Endothelial cell of umbilical vein (primary cell): ENCODE data around the gene ATF5. TPM values are rescaled to one million over a fixed set of nuclear protein-coding genes. Genes with fewer than 3 reads are reported as not detected.

Experiments
- BruUV-seq: library from RNA; stranded (reverse); fragments of 400-500 nt; replicated peaks from 2 replicates; lab custom pipeline; 2021; lab: Mats Ljungman, UMichigan
- CTCF ChIA-PET: fragments of 300-600, 350-600 bp; sonication (Branson Sonifier 250); formaldehyde crosslinking; loops from one replicate; lab custom pipeline; 2021; ENCODE audit warnings: antibody characterized with exemption, inconsistent platforms; lab: Charles Lee
- POLR2A ChIA-PET: fragments of 300-600, 350-600 bp; sonication (Branson Sonifier 250); formaldehyde crosslinking; loops from one replicate; lab custom pipeline; 2021; ENCODE audit warnings: antibody characterized with exemption, inconsistent platforms; lab: Charles Lee
- DNase-seq: peaks from one replicate; pipeline ENCODE4 v3.0.0-alpha.2; 2011; ENCODE audit warnings: low read depth, low spot score
- FAIRE-seq: peaks from 2 replicates; lab custom pipeline; 2011; peaks lifted over from hg19 to GRCh38; lab: Jason Lieb, UNC
- H2AFZ ChIP-seq: 2 replicates; pipeline ENCODE4 v1.6.0; 2012; ENCODE audit warnings: low read depth, low read length, control low read depth, inconsistent platforms
- H3K27ac ChIP-seq: 2 replicates; pipeline ENCODE4 v1.5.1; 2011; ENCODE audit warnings: low read depth, mild to moderate bottlenecking, control low read depth, low read length, moderate library complexity; ENCODE audit not compliant: insufficient read depth
- H3K27me3 ChIP-seq, 2 experiments: 2 replicates each; pipeline versions ENCODE4 v1.6.0 to v1.6.1; 2011; ENCODE audit warnings: low read length in 2 of 2, mixed read lengths in 1 of 2; ENCODE audit not compliant: control insufficient read depth in 2 of 2, insufficient read depth in 2 of 2
- H3K36me3 ChIP-seq, 2 experiments: 2 replicates in 1 of 2; 3 replicates in 1 of 2; pipeline ENCODE4 v1.5.1; 2011; ENCODE audit warnings: low read length in 2 of 2, mild to moderate bottlenecking in 1 of 2, moderate library complexity in 1 of 2; ENCODE audit not compliant: control insufficient read depth in 2 of 2, insufficient read depth in 2 of 2; ENCODE audit errors: extremely low read depth in 1 of 2
- H3K4me1 ChIP-seq: 3 replicates; pipeline ENCODE4 v1.5.1; 2011; ENCODE audit warnings: mild to moderate bottlenecking, low read length; ENCODE audit not compliant: control insufficient read depth, insufficient read depth; ENCODE audit errors: extremely low read depth
- H3K4me2 ChIP-seq: 2 replicates; pipeline ENCODE4 v1.6.1; 2011; ENCODE audit warnings: low read length, control low read depth, mixed read lengths; ENCODE audit not compliant: insufficient read depth
- H3K4me3 ChIP-seq, 3 experiments: fragments of 200-600 bp in 1 of 3; sonication (generic), shearing (Covaris generic) in 1 of 3; replicated peaks in 1 of 3; 2 replicates each; pipeline ENCODE4 v1.5.1; 2011 to 2016; ENCODE audit warnings: control low read depth in 3 of 3, low read length in 3 of 3, mild to moderate bottlenecking in 2 of 3, inconsistent platforms in 1 of 3, low read depth in 1 of 3, moderate library complexity in 1 of 3; ENCODE audit not compliant: insufficient read depth in 1 of 3
- H3K79me2 ChIP-seq: 2 replicates; pipeline ENCODE4 v1.6.0; 2012; ENCODE audit warnings: low read length, inconsistent platforms; ENCODE audit not compliant: control insufficient read depth, insufficient read depth
- H3K9ac ChIP-seq: replicated peaks from 2 replicates; pipeline ENCODE3; 2011; ENCODE audit warnings: low read length, control low read depth; ENCODE audit not compliant: insufficient read depth; ENCODE audit errors: extremely low read depth
- H3K9me1 ChIP-seq: replicated peaks from 3 replicates; pipeline ENCODE4 v1.6.0; 2011; ENCODE audit warnings: mild to moderate bottlenecking, low read length; ENCODE audit not compliant: control insufficient read depth, insufficient read depth; ENCODE audit errors: extremely low read depth
- H3K9me3 ChIP-seq: replicated peaks from 2 replicates; pipeline ENCODE4 v1.5.1; 2012; ENCODE audit warnings: low read length, inconsistent platforms; ENCODE audit not compliant: control insufficient read depth, insufficient read depth
- H4K20me1 ChIP-seq: replicated peaks from 2 replicates; pipeline ENCODE3; 2011; ENCODE audit warnings: mild to moderate bottlenecking, low read length; ENCODE audit not compliant: control insufficient read depth, insufficient read depth; ENCODE audit errors: extremely low read depth
- EZH2 ChIP-seq: IDR thresholded peaks from 2 replicates; pipeline ENCODE4 v1.6.1; 2012; ENCODE audit warnings: borderline replicate concordance, low read depth, mild to moderate bottlenecking, moderate library complexity, low read length, inconsistent platforms; ENCODE audit not compliant: severe bottlenecking
- FOS ChIP-seq: IDR thresholded peaks from 2 replicates; pipeline ENCODE4 v1.6.1; 2011; ENCODE audit warnings: mild to moderate bottlenecking, low read length, moderate library complexity, borderline replicate concordance; ENCODE audit not compliant: insufficient read depth
- GATA2 ChIP-seq: IDR thresholded peaks from 2 replicates; pipeline ENCODE4 v1.7.0; 2011; ENCODE audit warnings: low read depth, mild to moderate bottlenecking, moderate library complexity, mixed read lengths, low read length; ENCODE audit not compliant: insufficient read length, insufficient read depth
- JUN ChIP-seq: IDR thresholded peaks from 2 replicates; pipeline ENCODE4 v1.6.1; 2011; ENCODE audit warnings: borderline replicate concordance, low read depth; ENCODE audit not compliant: insufficient read length, insufficient read depth
- MAX ChIP-seq: IDR thresholded peaks from 2 replicates; pipeline ENCODE4 v1.6.1; 2011; ENCODE audit not compliant: insufficient read depth, insufficient read length
- MYC ChIP-seq: IDR thresholded peaks from one replicate; pipeline ENCODE4 v1.6.1; 2011; ENCODE audit warnings: mild to moderate bottlenecking, low read depth, low read length
- POLR2A ChIP-seq: IDR thresholded peaks from 2 replicates; pipeline ENCODE4 v1.6.1; 2012; ENCODE audit warnings: low read depth, mild to moderate bottlenecking, control low read depth, low read length
- POLR2AphosphoS5 ChIP-seq: IDR thresholded peaks from 2 replicates; pipeline ENCODE4 v1.6.1; 2012; ENCODE audit warnings: low read depth, mild to moderate bottlenecking, control low read depth, low read length, moderate library complexity; ENCODE audit not compliant: insufficient read depth
- dilution Hi-C: fragments of 300-500 bp; cut with MboI; formaldehyde crosslinking; loops from one replicate; pipeline ENCODE4 v1.15.0; 2019; ENCODE audit warnings: low sequenced_read_pairs; ENCODE audit not compliant: extremely low pct_ligation_motif_present
- intact Hi-C: fragments of 100-400 bp; cut with micrococcal nuclease; formaldehyde crosslinking; loops from one replicate; pipeline ENCODE4 v1.10.0; 2022
- polyA plus RNA-seq, 4 experiments: library from polyadenylated mRNA; depleted of rRNA in 3 of 4; stranded (reverse) in 3 of 4; unstranded in 1 of 4; fragments of >200 nt; gene quantifications; 2 replicates each; pipeline versions ENCODE4 v1.2.1 to v1.2.3, GENCODE V29; 2011 to 2012; ENCODE audit warnings: missing spikeins in 1 of 4
- total RNA-seq: library from RNA; stranded (reverse); gene quantifications from 2 replicates; pipeline ENCODE4 v1.2.3, GENCODE V29; 2021
- TF ChIP-seq, protein P1 (sequence below), 2 donors: IDR thresholded peaks; 1 replicate in 1 of 2; 2 replicates in 1 of 2; pipeline ENCODE4 v1.5.1; 2011; ENCODE audit warnings: low read length in 2 of 2, mild to moderate bottlenecking in 2 of 2, moderate library complexity in 2 of 2, control low read depth in 1 of 2, inconsistent platforms in 1 of 2, low read depth in 1 of 2; ENCODE audit not compliant: insufficient read depth in 1 of 2; ENCODE audit errors: extremely low read depth in 1 of 2

The ATF5 gene
- total and polyA plus RNA-seq, 2 donors (not counting 3 experiments of a cell fraction or from before 2014, with no cell fraction given): 23.2 to 46.0 TPM

- no peak for DNase-seq
- intact Hi-C loops: no loop called here
- CTCF ChIA-PET: interaction anchor here (2.3 kb wide), 1 partner anchor 13 kb away, joined by 5 read pairs; no protein-coding TSS in a partner anchor
- dilution Hi-C loops: no loop called here
- no peaks in the 10 kb centered on the region for H3K79me2 ChIP-seq
- no peaks in the 10 kb centered on the region for H3K9me1 ChIP-seq
- no peaks in the 10 kb centered on the region for H4K20me1 ChIP-seq
- no peak overlapping the region for H3K27ac ChIP-seq
- BruUV-seq: no TSS peak
- no peaks in the 10 kb centered on the region for H3K9me3 ChIP-seq
- TF ChIP-seq GATA2 (no peak), EZH2 (no peak), MAX (no peak), POLR2AphosphoS5 (no peak), FOS (no peak), JUN (no peak), POLR2A (no peak), MYC (no peak)
- TF ChIP-seq, protein P1, sequence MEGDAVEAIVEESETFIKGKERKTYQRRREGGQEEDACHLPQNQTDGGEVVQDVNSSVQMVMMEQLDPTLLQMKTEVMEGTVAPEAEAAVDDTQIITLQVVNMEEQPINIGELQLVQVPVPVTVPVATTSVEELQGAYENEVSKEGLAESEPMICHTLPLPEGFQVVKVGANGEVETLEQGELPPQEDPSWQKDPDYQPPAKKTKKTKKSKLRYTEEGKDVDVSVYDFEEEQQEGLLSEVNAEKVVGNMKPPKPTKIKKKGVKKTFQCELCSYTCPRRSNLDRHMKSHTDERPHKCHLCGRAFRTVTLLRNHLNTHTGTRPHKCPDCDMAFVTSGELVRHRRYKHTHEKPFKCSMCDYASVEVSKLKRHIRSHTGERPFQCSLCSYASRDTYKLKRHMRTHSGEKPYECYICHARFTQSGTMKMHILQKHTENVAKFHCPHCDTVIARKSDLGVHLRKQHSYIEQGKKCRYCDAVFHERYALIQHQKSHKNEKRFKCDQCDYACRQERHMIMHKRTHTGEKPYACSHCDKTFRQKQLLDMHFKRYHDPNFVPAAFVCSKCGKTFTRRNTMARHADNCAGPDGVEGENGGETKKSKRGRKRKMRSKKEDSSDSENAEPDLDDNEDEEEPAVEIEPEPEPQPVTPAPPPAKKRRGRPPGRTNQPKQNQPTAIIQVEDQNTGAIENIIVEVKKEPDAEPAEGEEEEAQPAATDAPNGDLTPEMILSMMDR (IDR thresholded peaks at IDR 0.05; ENCODE audit: extremely low read depth in 1 of 2, insufficient read depth in 1 of 2, low read depth in 1 of 2, low read length in 2 of 2): no peak
- peaks cover 9 to 16% of the 10 kb centered on the region in 2 experiments for H3K27me3 ChIP-seq
- H3K4me3 ChIP-seq: no peak overlapping the region
- POLR2A ChIA-PET: no interaction called here
- H2AFZ ChIP-seq: no peak overlapping the region
- no peaks in the 10 kb centered on the region for H3K36me3 ChIP-seq
- peaks cover 5% of the 10 kb centered on the region for H3K4me1 ChIP-seq
- H3K9ac ChIP-seq: no peak overlapping the region
- no peak for FAIRE-seq
- H3K4me2 ChIP-seq: no peak overlapping the region
These were observed 21.6 kb downstream of the ATF5 start for GRCh38 chr19:49950590-49950948.
